ENCODE results near the gene XPOT.

XPOT gene

DNA sequence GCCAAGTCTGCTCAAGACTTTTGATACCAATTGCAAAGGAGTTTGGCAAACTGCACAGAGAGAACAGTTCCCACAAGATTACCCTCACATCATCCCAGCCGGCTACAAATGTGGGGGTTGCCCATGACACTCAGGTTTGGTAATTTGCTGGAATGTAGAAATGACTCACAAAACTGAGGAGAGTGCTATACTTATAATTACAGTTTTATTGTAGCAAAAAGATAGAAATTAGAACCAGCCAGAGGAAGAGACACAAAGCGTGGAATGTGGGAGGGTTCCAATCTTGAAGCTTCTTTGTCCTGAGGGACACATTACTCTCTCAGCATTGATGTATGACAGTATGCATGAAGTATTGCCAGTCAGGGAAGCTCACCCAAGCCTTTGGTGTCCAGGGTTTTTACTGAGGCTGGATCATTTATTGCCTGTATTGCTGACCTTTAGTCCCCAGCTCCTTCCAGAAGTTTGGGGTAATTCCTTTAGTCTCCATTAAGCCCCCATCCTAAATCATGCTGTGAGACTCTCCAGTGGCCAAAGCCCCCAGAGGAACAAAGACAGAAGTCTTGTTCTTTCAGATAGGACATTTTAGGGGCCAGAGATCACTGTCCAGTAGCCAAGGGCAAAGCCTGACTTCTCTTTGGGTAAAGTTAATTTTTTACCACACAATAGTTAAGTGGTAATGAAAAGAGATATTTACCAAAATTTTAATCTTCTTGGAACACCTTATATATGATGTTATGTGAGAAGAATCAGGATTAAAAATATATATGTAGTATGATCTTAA is 57.6 kb downstream of the XPOT start:
- no peak for DNase-seq (ENCODE audit: low spot score)

DNA sequence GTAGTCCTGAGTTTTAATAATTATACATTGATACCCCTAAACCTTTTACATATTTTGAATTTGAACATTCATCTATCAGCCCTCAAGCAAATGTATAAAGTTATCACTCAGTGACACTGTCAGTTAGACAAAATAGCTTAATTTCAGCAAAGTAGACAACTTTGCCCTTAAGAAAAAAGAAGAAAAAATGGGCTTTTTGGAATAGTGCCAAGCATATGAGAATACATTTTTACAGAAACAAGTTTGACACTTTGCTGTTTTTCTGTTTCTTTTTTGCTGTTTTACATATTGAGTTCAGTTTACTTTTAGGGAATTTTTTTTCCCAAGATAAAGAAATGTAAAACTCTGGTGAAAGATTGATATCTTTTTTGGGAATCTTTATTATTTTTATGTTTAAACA is 62.0 kb downstream of the XPOT start:
- no peak for DNase-seq (ENCODE audit: low spot score)

DNA sequence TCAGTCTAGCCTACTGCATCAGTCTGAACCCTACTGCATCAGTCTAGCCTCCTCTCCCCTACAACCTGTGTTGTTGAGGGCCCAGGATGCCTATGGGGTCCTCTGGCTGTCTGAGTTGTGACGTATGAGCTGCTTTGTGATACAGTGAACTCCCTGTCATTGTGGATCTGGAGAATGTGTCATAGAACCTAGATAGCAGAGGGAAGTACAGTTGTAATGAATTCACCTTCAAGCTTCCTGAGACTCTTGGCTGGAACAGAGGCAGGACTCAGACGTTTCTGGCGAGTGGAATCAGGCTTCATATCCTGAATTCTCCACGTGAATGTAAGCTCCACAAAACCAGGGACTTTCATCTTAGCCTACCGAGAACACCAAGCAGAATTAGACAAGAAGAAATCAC is 64.8 kb downstream of the XPOT start:
- no peak for DNase-seq (ENCODE audit: low spot score)

DNA sequence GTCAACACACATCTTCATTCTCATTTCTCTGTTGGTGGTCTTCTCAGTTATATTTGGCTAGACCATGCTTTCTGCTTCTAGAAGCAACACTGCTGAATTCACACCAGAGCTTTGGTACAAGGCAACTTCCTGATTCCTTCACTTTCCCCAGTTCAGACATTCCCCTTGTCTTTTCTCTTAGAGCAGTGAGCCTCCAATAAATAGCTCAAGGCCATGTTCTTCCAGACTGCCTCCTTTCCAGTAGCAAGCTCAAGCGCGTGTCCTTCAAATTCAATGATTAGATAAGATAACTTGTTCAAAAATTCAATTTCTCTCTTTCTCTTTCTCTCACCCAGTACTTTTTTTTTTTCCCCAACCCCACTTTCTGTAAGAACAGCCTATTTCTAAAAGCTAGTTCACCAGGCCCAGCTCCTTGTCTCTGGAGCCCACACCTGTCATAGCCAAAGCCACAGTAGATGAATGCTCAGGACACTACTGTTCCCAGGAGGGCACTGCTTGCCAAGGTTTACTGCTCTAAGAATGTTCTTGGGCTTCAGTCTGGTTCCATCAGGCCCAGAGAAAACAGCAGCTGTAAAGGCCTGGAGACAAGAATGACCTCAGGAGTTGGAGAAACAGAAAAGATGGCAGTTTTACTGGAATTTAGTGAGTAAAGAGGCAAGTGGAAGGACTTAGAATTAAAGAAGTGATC is 65.4 kb downstream of the XPOT start:
- DNase-seq (ENCODE audit: low spot score) = no peak

DNA sequence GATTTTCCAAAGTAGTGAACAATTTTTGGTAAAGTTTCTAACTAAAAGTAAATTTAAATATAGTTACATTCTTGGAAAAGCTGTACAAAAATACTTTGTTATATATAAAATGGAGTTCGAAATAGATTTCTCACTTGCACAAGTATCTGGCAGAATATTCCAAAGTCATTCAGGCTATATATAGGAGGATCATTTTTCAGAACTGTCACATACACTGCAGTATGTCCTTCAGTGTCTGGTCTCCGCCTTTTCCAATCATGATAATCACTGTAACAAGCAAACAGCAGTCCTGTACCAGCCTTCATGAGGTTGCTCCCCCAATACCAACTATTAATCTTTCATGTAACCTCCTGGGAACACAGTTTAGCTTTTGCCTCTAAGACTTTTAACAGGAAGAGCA is 66.3 kb downstream of the XPOT start:
- DNase-seq (ENCODE audit: low spot score) = no peak

DNA sequence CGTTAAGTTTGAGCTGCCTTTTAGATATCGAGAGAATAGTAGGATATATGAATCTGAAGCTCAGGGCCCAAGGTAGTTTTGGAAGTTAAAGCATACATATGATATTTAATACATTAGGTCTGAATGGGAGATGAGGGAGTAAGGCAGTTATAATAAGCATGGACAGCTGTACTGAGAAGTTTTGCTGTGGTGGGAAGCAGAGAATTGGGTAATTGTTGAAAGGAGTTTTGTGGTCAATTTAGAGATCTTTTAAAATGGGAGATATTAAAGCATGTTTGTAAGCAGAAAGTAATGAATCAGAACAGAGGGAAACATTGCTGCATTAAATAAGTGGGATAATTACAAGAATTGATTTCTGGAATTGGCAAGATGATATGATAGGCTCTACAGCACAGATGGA is 69.0 kb downstream of the XPOT start:
- DNase-seq (ENCODE audit: low spot score) = no peak

DNA sequence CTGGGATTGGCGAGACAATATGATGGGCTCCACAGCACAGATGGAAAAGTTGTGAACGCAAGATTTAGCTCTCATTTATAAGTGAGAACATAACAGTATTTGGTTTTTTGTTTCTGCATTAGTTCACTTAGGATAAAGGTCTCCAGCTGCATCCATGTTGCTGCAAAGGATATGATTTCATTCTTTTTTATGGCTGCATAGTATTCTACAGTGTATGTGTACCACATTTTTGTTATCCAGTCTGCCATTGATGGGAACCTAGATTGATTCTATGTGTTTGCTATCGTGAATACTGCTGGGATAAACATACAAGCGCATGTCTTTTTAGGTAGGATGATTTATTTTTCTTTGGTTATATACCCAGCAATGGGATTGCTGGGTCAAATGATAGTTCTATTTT is 71.3 kb downstream of the XPOT start:
- no peak for DNase-seq (ENCODE audit: low spot score)

DNA sequence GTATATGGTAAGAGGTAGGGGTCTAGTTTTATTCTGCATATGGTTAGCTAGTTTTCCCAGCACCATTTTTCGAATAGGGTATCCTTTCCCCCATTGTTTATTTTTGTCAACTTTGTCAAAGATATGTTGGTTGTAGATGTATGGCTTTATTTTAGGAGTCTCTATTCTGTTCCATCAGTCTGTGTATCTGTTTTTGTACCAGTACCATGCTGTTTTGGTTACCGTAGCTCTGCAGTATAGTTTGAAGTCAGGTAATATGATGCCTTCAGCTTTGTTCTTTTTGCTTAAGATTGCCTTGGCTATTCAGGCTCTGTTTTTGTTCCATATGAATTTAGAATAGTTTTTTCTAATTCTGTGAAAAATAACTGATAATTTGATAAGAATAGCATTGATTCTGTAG is 72.7 kb downstream of the XPOT start:
- DNase-seq (ENCODE audit: low spot score) = no peak

DNA sequence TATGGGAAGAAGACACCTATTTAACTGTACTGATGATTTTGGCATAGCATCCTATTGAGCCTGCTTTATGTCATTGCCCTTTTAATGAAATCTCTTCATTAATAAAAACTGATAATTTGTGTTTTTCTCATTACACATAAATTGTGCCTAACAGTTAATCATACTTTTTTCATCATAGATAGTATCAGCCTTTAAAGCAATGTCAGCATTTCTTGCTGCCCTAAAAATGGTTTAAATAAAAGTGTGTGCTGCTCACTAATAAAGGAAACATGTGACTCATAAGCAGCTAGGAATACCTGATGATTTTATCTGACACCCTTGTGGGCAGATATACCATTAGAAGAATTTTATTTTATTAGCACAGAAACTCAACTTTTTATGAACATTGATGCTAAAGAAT is 74.5 kb downstream of the XPOT start:
- no peak for DNase-seq (ENCODE audit: low spot score)

DNA sequence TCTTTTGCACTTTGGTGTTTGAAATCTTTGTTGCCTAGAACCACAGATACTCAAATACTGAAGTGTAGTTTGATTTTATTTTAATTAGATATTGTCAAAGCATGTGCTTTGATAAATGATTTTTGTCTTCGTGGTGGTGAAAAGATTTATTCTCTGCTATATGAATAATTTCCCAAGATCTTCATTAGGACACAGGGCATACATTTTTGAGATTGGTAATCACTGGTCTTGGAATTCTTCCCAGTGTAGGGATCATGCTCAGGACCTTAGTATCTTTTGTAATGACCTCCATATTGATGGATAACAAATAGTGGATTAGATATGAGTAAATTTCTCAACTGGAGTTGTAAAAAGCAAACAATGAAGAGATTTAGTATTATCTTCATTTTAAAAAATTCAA is 76.0 kb downstream of the XPOT start:
- DNase-seq (ENCODE audit: low spot score) = no peak

DNA sequence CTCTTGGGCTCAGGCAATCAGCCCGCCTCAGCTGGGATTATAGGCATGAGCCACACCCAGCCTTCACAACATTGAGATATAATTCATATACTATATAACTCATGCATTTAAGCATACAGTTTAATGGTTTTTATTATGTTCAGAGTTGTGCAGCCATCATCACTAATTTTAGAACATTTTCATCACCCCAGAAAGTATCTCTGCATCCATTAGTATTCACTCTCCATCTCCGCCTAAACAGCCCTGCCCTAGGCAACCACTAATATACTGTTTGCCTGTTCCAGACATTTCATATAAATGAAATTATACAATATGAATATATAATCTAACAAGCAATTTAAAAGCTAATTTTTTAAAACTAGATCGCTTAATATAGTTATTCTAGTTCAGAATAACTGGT is 82.5 kb downstream of the XPOT start:
- DNase-seq (ENCODE audit: low spot score) = no peak

DNA sequence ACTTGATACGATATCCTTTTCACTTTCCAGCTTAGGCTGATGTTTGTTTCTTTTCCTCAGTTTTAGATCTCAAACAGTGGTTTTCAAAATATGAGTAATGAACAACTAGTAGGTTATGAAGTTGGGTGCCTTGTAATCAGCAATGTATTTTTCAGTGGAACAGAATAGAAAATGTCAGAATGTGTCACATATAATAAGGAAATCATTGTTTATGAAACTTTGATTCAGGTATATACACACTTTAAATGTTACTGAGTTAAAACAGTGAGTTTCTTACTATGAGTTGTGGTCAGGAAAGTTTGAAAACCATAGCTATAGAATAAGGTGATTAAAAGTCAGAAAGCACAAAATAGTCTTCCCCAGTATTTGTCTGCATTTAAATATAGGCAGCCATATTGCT is 87.5 kb downstream of the XPOT start:
- DNase-seq (ENCODE audit: low spot score) = no peak

DNA sequence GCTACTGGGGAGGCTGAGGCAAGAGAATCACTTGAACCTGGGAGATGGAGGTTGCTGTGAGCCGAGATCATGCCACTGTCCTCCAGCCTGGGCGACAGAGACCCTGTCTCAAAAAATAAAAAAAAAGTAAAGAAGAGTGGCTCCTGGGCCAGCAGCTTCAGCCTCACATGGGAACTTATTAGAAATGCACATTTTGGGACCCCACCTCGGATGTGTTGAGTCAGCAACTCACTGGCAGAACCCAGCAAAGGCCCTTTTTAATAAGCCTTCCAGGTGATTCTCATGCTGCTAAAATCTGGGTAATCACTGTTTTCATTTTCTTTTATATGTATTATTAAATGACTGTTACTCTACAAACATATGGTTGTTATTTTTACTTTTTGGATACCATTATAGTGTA is 89.3 kb downstream of the XPOT start:
- DNase-seq (ENCODE audit: low spot score) = no peak

DNA sequence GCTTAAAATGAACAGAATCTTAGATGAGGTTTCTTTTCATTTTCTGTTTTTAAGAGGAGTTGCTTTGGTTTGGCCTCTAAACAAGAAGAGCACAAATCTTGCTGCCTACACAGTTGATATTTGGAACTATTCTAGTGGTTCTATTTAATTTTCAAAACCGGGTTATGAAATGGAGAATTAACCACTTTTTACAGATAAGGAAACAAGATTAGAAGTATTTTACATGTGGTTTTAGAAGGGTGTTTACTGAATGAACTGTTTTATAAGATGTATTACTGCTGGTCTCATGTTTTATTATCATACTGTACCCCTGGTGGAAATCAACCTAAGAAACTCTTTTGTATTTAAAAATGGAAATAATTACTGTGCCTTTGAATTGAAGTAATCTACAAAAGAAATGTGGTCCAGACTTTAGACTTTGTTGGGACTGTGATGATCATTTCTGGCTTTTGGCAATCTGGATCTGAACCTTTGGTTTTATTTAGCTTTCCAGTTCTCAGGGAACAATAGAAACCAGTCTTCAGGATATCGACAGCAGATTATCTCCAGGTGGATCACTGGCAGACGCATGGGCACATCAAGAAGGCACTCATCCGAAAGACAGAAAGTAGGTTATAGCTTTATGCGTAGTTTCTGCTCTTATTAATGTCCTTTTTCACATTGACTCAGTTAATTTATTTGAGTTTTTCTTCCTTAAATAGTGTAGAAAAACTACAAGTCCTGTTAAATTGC is 91.0 kb downstream of the XPOT start:
- DNase-seq (ENCODE audit: low spot score) = no peak

DNA sequence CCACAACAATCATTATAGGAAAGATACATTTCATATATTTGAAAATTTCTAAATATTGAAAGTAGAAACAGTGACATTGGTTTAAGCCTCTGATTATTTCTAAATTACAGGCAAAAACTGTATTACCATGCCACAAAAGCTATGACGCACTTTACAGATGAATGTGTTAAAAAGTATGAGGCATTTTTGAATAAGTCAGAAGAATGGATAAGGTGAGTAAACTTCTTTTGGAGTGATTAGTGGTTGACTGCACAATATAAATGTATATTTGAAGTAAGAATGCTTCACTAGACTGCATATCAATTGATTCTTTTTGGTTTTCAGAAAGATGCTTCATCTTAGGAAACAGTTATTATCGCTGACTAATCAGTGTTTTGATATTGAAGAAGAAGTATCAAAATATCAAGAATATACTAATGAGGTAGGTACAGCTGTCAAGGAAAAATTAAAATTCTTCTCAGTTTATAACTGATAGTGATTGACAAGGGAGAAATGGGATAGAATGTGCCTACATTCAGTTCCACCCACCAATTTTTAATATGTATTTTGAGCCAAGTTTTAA is 92.7 kb downstream of the XPOT start:
- no peak for DNase-seq (ENCODE audit: low spot score)

DNA sequence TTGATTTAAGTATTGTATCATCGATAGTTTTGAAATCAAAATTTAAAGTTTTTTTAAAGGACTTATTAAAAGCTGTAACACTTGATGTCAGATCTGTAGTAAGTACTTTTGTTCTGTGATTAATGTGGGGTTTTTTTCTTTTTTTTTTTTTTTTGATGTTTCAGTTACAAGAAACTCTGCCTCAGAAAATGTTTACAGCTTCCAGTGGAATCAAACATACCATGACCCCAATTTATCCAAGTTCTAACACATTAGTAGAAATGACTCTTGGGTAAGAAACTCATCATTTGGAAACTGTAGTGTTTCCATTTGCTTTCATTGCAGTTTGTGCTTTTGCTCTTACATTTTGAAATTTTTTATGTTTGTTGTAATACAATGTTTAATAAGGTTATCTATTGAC is 93.3 kb downstream of the XPOT start:
- DNase-seq (ENCODE audit: low spot score) = no peak

DNA sequence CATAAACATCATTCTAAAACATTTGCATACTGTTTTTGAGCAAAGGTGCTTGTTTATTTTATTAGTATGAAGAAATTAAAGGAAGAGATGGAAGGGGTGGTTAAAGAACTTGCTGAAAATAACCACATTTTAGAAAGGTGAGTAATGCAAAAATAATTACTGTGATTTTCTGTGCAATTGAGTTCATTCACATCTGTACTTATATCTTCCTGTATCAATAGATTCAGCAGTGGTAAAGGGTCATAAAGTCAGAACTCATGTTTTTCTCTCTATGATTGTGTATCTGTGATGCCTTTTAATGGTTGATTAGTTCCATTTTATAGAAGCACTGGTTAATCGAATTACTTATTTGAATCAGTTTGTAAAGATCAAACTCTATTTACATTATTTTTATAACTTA is 93.7 kb downstream of the XPOT start:
- no peak for DNase-seq (ENCODE audit: low spot score)

DNA sequence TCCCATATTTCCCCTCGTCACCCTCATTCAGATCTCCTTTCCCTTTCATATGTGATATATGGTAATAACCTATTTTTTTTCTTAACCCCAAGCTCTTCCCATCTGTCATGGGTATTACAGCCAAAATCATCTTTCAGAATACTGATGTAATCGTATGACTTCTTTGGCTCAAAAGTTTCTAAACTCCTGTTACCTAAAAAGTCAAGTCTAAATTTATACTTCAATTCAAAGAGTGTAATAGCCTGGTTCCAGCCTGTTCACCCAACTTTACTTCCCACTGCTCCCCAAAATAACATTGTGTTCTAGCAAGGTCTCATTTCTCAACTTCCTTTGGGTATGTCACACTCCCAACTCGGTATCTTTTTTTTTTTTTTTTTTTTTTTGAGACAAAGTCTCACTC is 96.2 kb downstream of the XPOT start:
- no peak for DNase-seq (ENCODE audit: low spot score)
